GM12891 (cell line): Measurements from ENCODE around the gene SMIM20.

Experiments used
- POLR2A ChIP-seq: IDR thresholded peaks from 2 replicates; pipeline ENCODE4 v1.6.1; 2011; ENCODE audit warnings: low read depth, low read length, control low read depth
- POLR2AphosphoS5 ChIP-seq: IDR thresholded peaks from 2 replicates; pipeline ENCODE4 v1.6.1; 2011; ENCODE audit warnings: low read depth, low read length, control low read depth
- POU2F2 ChIP-seq: IDR thresholded peaks from 2 replicates; pipeline ENCODE4 v1.6.1; 2011; ENCODE audit warnings: low read depth, mild to moderate bottlenecking, control low read depth, low read length, moderate library complexity
- TAF1 ChIP-seq: IDR thresholded peaks from 2 replicates; pipeline ENCODE4 v1.6.1; 2011; ENCODE audit warnings: low read depth, low read length, control low read depth

GRCh38 chr4:25923745-25924144 lies 9.7 kb downstream of the SMIM20 start:
- TF ChIP-seq POLR2A (no peak), POLR2AphosphoS5 (no peak), POU2F2 (no peak), TAF1 (no peak)
